Parathyroid adenoma (tissue), 2 donors: ENCODE measurements around the gene ITPA.

ENCODE experiments used
- H2AFZ ChIP-seq: fragments of 300-600 bp; sonication (generic); one replicate; pipeline ENCODE4 v1.7.0; 2017; ENCODE audit warnings: antibody characterized with exemption, mild to moderate bottlenecking
- H3K27ac ChIP-seq: fragments of 300-600 bp; sonication (generic); one replicate; pipeline ENCODE4 v1.7.0; 2017
- H3K27me3 ChIP-seq: fragments of 300-600 bp; sonication (generic); one replicate; pipeline ENCODE4 v1.7.0; 2017; ENCODE audit warnings: low read length; ENCODE audit not compliant: control insufficient read depth, insufficient read depth
- H3K36me3 ChIP-seq: fragments of 300-600 bp; sonication (generic); one replicate; pipeline ENCODE4 v1.7.0; 2017; ENCODE audit warnings: low read length; ENCODE audit not compliant: control insufficient read depth, insufficient read depth
- H3K4me1 ChIP-seq: fragments of 300-600 bp; sonication (generic); one replicate; pipeline ENCODE4 v1.7.0; 2017; ENCODE audit warnings: control low read depth
- H3K4me2 ChIP-seq: fragments of 300-600 bp; sonication (generic); one replicate; pipeline ENCODE4 v1.7.0; 2017; ENCODE audit warnings: low read length
- H3K4me3 ChIP-seq: fragments of 300-600 bp; sonication (generic); one replicate; pipeline ENCODE4 v1.7.0; 2017; ENCODE audit warnings: low read depth, low read length
- H3K79me2 ChIP-seq: fragments of 300-600 bp; sonication (generic); one replicate; pipeline ENCODE4 v1.7.0; 2017; ENCODE audit warnings: control low read depth
- H3K9ac ChIP-seq: fragments of 300-600 bp; sonication (generic); one replicate; pipeline ENCODE4 v1.7.0; 2017; ENCODE audit warnings: mild to moderate bottlenecking
- H3K9me3 ChIP-seq: fragments of 300-600 bp; sonication (generic); one replicate; pipeline ENCODE4 v1.7.0; 2017; ENCODE audit warnings: low read length; ENCODE audit not compliant: control insufficient read depth
- TF ChIP-seq, protein P1 (sequence below): fragments of 300-600 bp; sonication (generic); IDR thresholded peaks from one replicate; pipeline ENCODE4 v1.7.0; 2017; ENCODE audit warnings: antibody characterized with exemption, mild to moderate bottlenecking
- donor health status: primary hyperparathyroidism.

Gene ITPA

GRCh38 chr20:3223994-3224680, 14.8 kb downstream of the ITPA start:
- no peak overlapping the region for H3K4me2 ChIP-seq
- no peaks in the 10 kb centered on the region for H3K4me1 ChIP-seq
- no peaks in the 10 kb centered on the region for H3K36me3 ChIP-seq
- TF ChIP-seq, protein P1, sequence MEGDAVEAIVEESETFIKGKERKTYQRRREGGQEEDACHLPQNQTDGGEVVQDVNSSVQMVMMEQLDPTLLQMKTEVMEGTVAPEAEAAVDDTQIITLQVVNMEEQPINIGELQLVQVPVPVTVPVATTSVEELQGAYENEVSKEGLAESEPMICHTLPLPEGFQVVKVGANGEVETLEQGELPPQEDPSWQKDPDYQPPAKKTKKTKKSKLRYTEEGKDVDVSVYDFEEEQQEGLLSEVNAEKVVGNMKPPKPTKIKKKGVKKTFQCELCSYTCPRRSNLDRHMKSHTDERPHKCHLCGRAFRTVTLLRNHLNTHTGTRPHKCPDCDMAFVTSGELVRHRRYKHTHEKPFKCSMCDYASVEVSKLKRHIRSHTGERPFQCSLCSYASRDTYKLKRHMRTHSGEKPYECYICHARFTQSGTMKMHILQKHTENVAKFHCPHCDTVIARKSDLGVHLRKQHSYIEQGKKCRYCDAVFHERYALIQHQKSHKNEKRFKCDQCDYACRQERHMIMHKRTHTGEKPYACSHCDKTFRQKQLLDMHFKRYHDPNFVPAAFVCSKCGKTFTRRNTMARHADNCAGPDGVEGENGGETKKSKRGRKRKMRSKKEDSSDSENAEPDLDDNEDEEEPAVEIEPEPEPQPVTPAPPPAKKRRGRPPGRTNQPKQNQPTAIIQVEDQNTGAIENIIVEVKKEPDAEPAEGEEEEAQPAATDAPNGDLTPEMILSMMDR, result no peak
- H3K9ac ChIP-seq, result no peak overlapping the region
- no peak overlapping the region for H3K27ac ChIP-seq
- H3K79me2 ChIP-seq, result no peaks in the 10 kb centered on the region
- no peaks in the 10 kb centered on the region for H3K27me3 ChIP-seq
- no peak overlapping the region for H2AFZ ChIP-seq
- no peak overlapping the region for H3K4me3 ChIP-seq
- H3K9me3 ChIP-seq, result no peaks in the 10 kb centered on the region

GRCh38 chr20:3224681-3225421, 15.6 kb downstream of the ITPA start:
- H3K27ac ChIP-seq, result no peak overlapping the region
- H3K9ac ChIP-seq, result no peak overlapping the region
- H2AFZ ChIP-seq, result no peak overlapping the region
- no peak overlapping the region for H3K4me2 ChIP-seq
- H3K36me3 ChIP-seq, result no peaks in the 10 kb centered on the region
- no peaks in the 10 kb centered on the region for H3K27me3 ChIP-seq
- TF ChIP-seq, protein P1, result no peak
- H3K4me3 ChIP-seq, result no peak overlapping the region
- H3K4me1 ChIP-seq, result no peaks in the 10 kb centered on the region
- no peaks in the 10 kb centered on the region for H3K9me3 ChIP-seq
- H3K79me2 ChIP-seq, result no peaks in the 10 kb centered on the region

DNA sequence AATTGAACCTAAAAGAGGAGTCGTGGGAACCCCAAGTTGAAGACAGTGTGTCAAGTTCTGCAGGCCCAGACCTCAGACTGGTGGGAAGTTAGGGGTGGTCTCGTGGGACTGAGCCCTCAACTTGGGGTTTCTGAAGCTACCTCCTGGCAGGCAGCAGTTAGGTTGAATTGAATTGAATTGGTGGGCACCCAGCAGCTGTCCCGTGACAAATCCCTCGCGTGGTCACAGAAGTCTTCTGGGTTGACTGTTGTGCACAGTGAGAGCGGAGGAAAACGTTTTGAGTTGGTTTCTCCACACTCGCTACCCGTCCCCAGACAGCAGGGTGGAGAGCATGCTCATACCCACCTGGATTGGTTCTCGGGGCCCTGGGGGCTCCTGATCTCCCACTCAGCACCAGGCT, 16.8 kb downstream of the ITPA start:
- Histone ChIP-seq H3K27me3 (no peaks in the 10 kb centered on the region), H3K36me3 (no peaks in the 10 kb centered on the region), H3K9ac (no peak overlapping the region), H3K4me2 (no peak overlapping the region), H3K4me3 (no peak overlapping the region), H3K9me3 (no peaks in the 10 kb centered on the region), H3K79me2 (no peaks in the 10 kb centered on the region), H2AFZ (no peak overlapping the region), H3K4me1 (no peaks in the 10 kb centered on the region), H3K27ac (no peak overlapping the region)
- TF ChIP-seq, protein P1, result no peak

GRCh38 chr20:3226864-3227263, 17.6 kb downstream of the ITPA start:
- no peak overlapping the region for H3K4me2 ChIP-seq
- H2AFZ ChIP-seq, result no peak overlapping the region
- no peaks in the 10 kb centered on the region for H3K27me3 ChIP-seq
- H3K36me3 ChIP-seq, result no peaks in the 10 kb centered on the region
- no peak overlapping the region for H3K27ac ChIP-seq
- no peak overlapping the region for H3K4me3 ChIP-seq
- no peak overlapping the region for H3K9ac ChIP-seq
- TF ChIP-seq, protein P1, result no peak
- no peaks in the 10 kb centered on the region for H3K4me1 ChIP-seq
- H3K9me3 ChIP-seq, result no peaks in the 10 kb centered on the region
- no peaks in the 10 kb centered on the region for H3K79me2 ChIP-seq

DNA sequence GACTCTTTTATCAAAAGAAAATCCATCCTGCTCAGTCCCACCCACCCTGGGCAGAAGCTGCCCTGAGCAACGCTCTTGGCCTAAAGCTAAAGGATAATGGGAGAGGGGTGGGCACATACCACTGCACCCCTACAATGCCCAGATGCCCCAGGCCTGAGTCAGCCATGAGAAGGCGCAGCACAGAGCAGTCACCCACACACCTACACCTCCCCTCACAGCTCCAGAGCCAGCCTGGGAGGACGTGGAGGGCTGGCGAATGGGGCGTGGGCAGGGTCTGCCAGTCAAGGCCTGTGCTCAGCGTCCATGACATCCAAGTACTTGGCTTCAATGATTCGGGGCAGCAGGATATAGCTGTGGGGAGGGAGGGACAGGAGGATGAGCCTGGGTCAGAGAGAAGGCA, 18.2 kb downstream of the ITPA start:
- no peak overlapping the region for H3K4me2 ChIP-seq
- H3K4me3 ChIP-seq, result no peak overlapping the region
- H3K9me3 ChIP-seq, result no peaks in the 10 kb centered on the region

More for the DNA sequence above, 18.2 kb downstream of the ITPA start:
- Histone ChIP-seq H2AFZ (no peak overlapping the region), H3K27ac (no peak overlapping the region), H3K27me3 (no peaks in the 10 kb centered on the region), H3K4me1 (no peaks in the 10 kb centered on the region), H3K79me2 (no peaks in the 10 kb centered on the region), H3K9ac (no peak overlapping the region), H3K36me3 (no peaks in the 10 kb centered on the region)
- TF ChIP-seq, protein P1, result no peak
